ENCODE results near the gene COL19A1.
A peak's percentile ranks its signal among the peaks of the same experiment; 100 is the strongest.

The COL19A1 gene

GRCh38 chr6:70171236-70171635 is 304.9 kb downstream of the COL19A1 start:
- no peak overlapping the region for H3K4me3 Mint-ChIP-seq
- no peaks in the 10 kb centered on the region for H3K36me3 Mint-ChIP-seq (ENCODE audit: low read depth)
- peaks cover 9% of the 10 kb centered on the region for H3K4me1 Mint-ChIP-seq
- no peaks in the 10 kb centered on the region for H3K9me3 Mint-ChIP-seq
- TF ChIP-seq CTCF (IDR thresholded peaks at IDR 0.05; ENCODE audit: unreplicated experiment in 3 of 3) = no peak
- H3K27me3 Mint-ChIP-seq (ENCODE audit: low read depth) = peaks cover 9% of the 10 kb centered on the region
- H3K27ac Mint-ChIP-seq = no peak overlapping the region

GRCh38 chr6:70172252-70172651 is 305.9 kb downstream of the COL19A1 start:
- TF ChIP-seq CTCF (IDR thresholded peaks at IDR 0.05; ENCODE audit: unreplicated experiment in 3 of 3) = no peak
- Mint-ChIP-seq H3K4me3 (no peak overlapping the region), H3K4me1 (no peaks in the 10 kb centered on the region), H3K9me3 (no peaks in the 10 kb centered on the region), H3K36me3 (ENCODE audit: low read depth) (no peaks in the 10 kb centered on the region), H3K27me3 (ENCODE audit: low read depth) (no peaks in the 10 kb centered on the region), H3K27ac (no peak overlapping the region)

- H3K36me3 Mint-ChIP-seq (ENCODE audit: low read depth) = no peaks in the 10 kb centered on the region
- no peak overlapping the region for H3K27ac Mint-ChIP-seq
- TF ChIP-seq CTCF (IDR thresholded peaks at IDR 0.05; ENCODE audit: unreplicated experiment in 3 of 3) = no peak
- H3K9me3 Mint-ChIP-seq = peaks cover 8% of the 10 kb centered on the region
- no peak overlapping the region for H3K4me3 Mint-ChIP-seq
- H3K4me1 Mint-ChIP-seq = no peaks in the 10 kb centered on the region
- no peaks in the 10 kb centered on the region for H3K27me3 Mint-ChIP-seq (ENCODE audit: low read depth)
Measured at GRCh38 chr6:70175770-70176169, 309.4 kb downstream of the COL19A1 start.

GRCh38 chr6:70176842-70177550 is 310.6 kb downstream of the COL19A1 start:
- H3K9me3 Mint-ChIP-seq = peaks cover 8% of the 10 kb centered on the region
- no peaks in the 10 kb centered on the region for H3K36me3 Mint-ChIP-seq (ENCODE audit: low read depth)
- peak overlapping the region in 1 of 3 experiments; percentile 15 for H3K27ac Mint-ChIP-seq
- no peaks in the 10 kb centered on the region for H3K4me1 Mint-ChIP-seq
- H3K4me3 Mint-ChIP-seq = no peak overlapping the region
- no peak for TF ChIP-seq CTCF (IDR thresholded peaks at IDR 0.05; ENCODE audit: unreplicated experiment in 3 of 3)
- H3K27me3 Mint-ChIP-seq (ENCODE audit: low read depth) = no peaks in the 10 kb centered on the region

GRCh38 chr6:70180183-70180900 is 314.0 kb downstream of the COL19A1 start:
- Mint-ChIP-seq H3K27me3 (ENCODE audit: low read depth) (no peaks in the 10 kb centered on the region), H3K36me3 (ENCODE audit: low read depth) (no peaks in the 10 kb centered on the region), H3K27ac (no peak overlapping the region), H3K4me1 (no peaks in the 10 kb centered on the region), H3K4me3 (no peak overlapping the region), H3K9me3 (peaks cover 8% of the 10 kb centered on the region)
- TF ChIP-seq CTCF (IDR thresholded peaks at IDR 0.05; ENCODE audit: unreplicated experiment in 3 of 3) = no peak
